SK-N-SH (cell line): ENCODE data around the gene NAV2. TPM values are rescaled to one million over a fixed set of nuclear protein-coding genes. Genes with fewer than 3 reads are reported as not detected.

ENCODE experiments used
- CTCF ChIA-PET: fragments of 300-600, 350-600 bp; formaldehyde crosslinking; extraction: SDS; loops from one replicate; lab custom pipeline; 2021; lab: Yijun Ruan, JAX
- POLR2A ChIA-PET: fragments of 350-600 bp; sonication (Branson Sonifier 250); formaldehyde crosslinking; extraction: SDS; loops from one replicate; lab custom pipeline; 2020; ENCODE audit warnings: antibody characterized with exemption, inconsistent platforms; lab: Yijun Ruan, JAX
- DNase-seq: peaks from one replicate; pipeline ENCODE4 v3.0.0; 2012
- H2AFZ ChIP-seq: fragments of 200-600 bp; sonication (generic); 2 replicates; pipeline ENCODE4 v1.8.1; 2016; ENCODE audit warnings: antibody characterized with exemption, mild to moderate bottlenecking, low read depth
- H3F3A ChIP-seq: fragments of 200-600 bp; sonication (generic); replicated peaks from 2 replicates; pipeline ENCODE3; 2016; ENCODE audit warnings: antibody characterized with exemption, mild to moderate bottlenecking; ENCODE audit not compliant: insufficient read depth
- H3K27ac ChIP-seq, 2 experiments: fragments of 200-500 bp in 1 of 2; fragments of 200-600 bp in 1 of 2; sonication (Bioruptor generic) in 1 of 2; sonication (generic), shearing (Covaris generic) in 1 of 2; 2 replicates each; pipeline versions ENCODE4 v1.5.1 to v1.6.1; 2014 to 2016; ENCODE audit warnings: low read depth in 2 of 2, inconsistent platforms in 1 of 2, low read length in 1 of 2, mild to moderate bottlenecking in 1 of 2, mixed read lengths in 1 of 2
- H3K27me3 ChIP-seq: fragments of 200-600 bp; sonication (generic), shearing (Covaris generic); 2 replicates; pipeline ENCODE4 v1.6.1; 2016; ENCODE audit warnings: mixed run types; ENCODE audit not compliant: insufficient read depth
- H3K36me3 ChIP-seq, 2 experiments: fragments of 200-500 bp in 1 of 2; fragments of 200-600 bp in 1 of 2; sonication (Bioruptor generic) in 1 of 2; sonication (generic) in 1 of 2; replicated peaks in 1 of 2; 2 replicates each; pipeline versions ENCODE3 to v1.5.1; 2014 to 2016; ENCODE audit warnings: low read length in 1 of 2, mild to moderate bottlenecking in 1 of 2; ENCODE audit not compliant: insufficient read depth in 2 of 2, control insufficient read depth in 1 of 2
- H3K4me1 ChIP-seq, 2 experiments: fragments of 200-500 bp in 1 of 2; fragments of 200-600 bp in 1 of 2; sonication (Bioruptor generic) in 1 of 2; sonication (generic), shearing (Covaris generic) in 1 of 2; 2 replicates each; pipeline versions ENCODE4 v1.5.1 to v1.6.1; 2014 to 2016; ENCODE audit warnings: low read depth in 1 of 2, low read length in 1 of 2, mixed run types in 1 of 2; ENCODE audit not compliant: insufficient read depth in 2 of 2, control insufficient read depth in 1 of 2
- H3K4me2 ChIP-seq: fragments of 200-600 bp; sonication (generic), shearing (Covaris generic); 2 replicates; pipeline ENCODE4 v1.6.1; 2017; ENCODE audit warnings: mixed run types
- H3K4me3 ChIP-seq, 2 experiments: fragments of 200-500 bp in 1 of 2; fragments of 200-600 bp in 1 of 2; sonication (Bioruptor generic) in 1 of 2; sonication (generic), shearing (Covaris generic) in 1 of 2; 2 replicates each; pipeline versions ENCODE4 v1.5.1 to v1.8.1; 2014 to 2016; ENCODE audit warnings: low read depth in 2 of 2, inconsistent platforms in 1 of 2, low read length in 1 of 2, mild to moderate bottlenecking in 1 of 2, mixed read lengths in 1 of 2, moderate library complexity in 1 of 2
- H3K79me2 ChIP-seq: fragments of 200-600 bp; sonication (generic); 2 replicates; pipeline ENCODE4 v1.8.1; 2017; ENCODE audit warnings: mild to moderate bottlenecking; ENCODE audit not compliant: insufficient read depth
- H3K9ac ChIP-seq: fragments of 200-600 bp; sonication (generic); 2 replicates; pipeline ENCODE4 v1.6.1; 2017; ENCODE audit warnings: mixed run types
- H3K9me2 ChIP-seq: fragments of 200-600 bp; sonication (generic); 2 replicates; pipeline ENCODE4 v1.6.1; 2017; ENCODE audit warnings: mixed run types
- H3K9me3 ChIP-seq: fragments of 200-600 bp; sonication (generic); 2 replicates; pipeline ENCODE4 v1.6.1; 2017; ENCODE audit warnings: mixed run types, mild to moderate bottlenecking, moderate library complexity
- H4K20me1 ChIP-seq: fragments of 200-600 bp; sonication (generic); 2 replicates; pipeline ENCODE4 v1.6.1; 2017; ENCODE audit warnings: mild to moderate bottlenecking, mixed run types; ENCODE audit not compliant: insufficient read depth
- CHD2 ChIP-seq: fragments of 150-350 bp; IDR thresholded peaks from 2 replicates; pipeline ENCODE4 v1.6.1; 2018; ENCODE audit warnings: low read length; ENCODE audit not compliant: partially characterized antibody
- ELF1 ChIP-seq: IDR thresholded peaks from 2 replicates; pipeline ENCODE4 v1.4.0; 2012
- FOSL2 ChIP-seq: IDR thresholded peaks from 2 replicates; pipeline ENCODE4 v1.4.0; 2012; ENCODE audit warnings: low read depth, mild to moderate bottlenecking, moderate library complexity, borderline replicate concordance
- FOXM1 ChIP-seq: IDR thresholded peaks from 2 replicates; pipeline ENCODE4 v1.4.0; 2012; ENCODE audit warnings: low read depth, mild to moderate bottlenecking
- GABPA ChIP-seq: IDR thresholded peaks from 2 replicates; pipeline ENCODE4 v1.4.0; 2012; ENCODE audit warnings: low read depth, mild to moderate bottlenecking
- MEF2A ChIP-seq: IDR thresholded peaks from 2 replicates; pipeline ENCODE4 v1.4.0; 2012; ENCODE audit warnings: low read depth, borderline replicate concordance
- MXI1 ChIP-seq: IDR thresholded peaks from 2 replicates; pipeline ENCODE4 v1.6.1; 2012; ENCODE audit warnings: mild to moderate bottlenecking, low read depth, low read length, improper control_type of control experiment
- RCOR1 ChIP-seq: fragments of 150-350 bp; IDR thresholded peaks from 2 replicates; pipeline ENCODE4 v1.6.1; 2017; ENCODE audit warnings: antibody characterized with exemption, low read length
- RFX5 ChIP-seq: IDR thresholded peaks from 2 replicates; pipeline ENCODE4 v1.6.1; 2012; ENCODE audit warnings: mild to moderate bottlenecking, improper control_type of control experiment, low read length
- RXRA ChIP-seq: IDR thresholded peaks from 2 replicates; pipeline ENCODE4 v1.4.0; 2012; ENCODE audit warnings: low read depth, mild to moderate bottlenecking, borderline replicate concordance
- SIN3A ChIP-seq: IDR thresholded peaks from 2 replicates; pipeline ENCODE4 v1.6.1; 2012; ENCODE audit warnings: low read depth, mild to moderate bottlenecking, low read length, moderate library complexity, borderline replicate concordance
- SMC3 ChIP-seq: IDR thresholded peaks from 2 replicates; pipeline ENCODE4 v1.6.1; 2012; ENCODE audit warnings: low read depth, low read length, improper control_type of control experiment
- WGBS: methylation state at CpG from one replicate; pipeline ENCODE4 v1.1.6; 2017; ENCODE audit warnings: low lambda C conversion rate; 5-methylcytosine and 5-hydroxymethylcytosine counted together
- polyA plus RNA-seq, 3 experiments: library from polyadenylated mRNA; depleted of rRNA; stranded (reverse); fragments of >200 nt; gene quantifications; 2 replicates each; pipeline ENCODE4 v1.2.3, GENCODE V29; 2012
- TF ChIP-seq, protein P1 (sequence below): IDR thresholded peaks from 2 replicates; pipeline ENCODE4 v1.6.1; 2012; ENCODE audit warnings: mild to moderate bottlenecking, low read depth, low read length, moderate library complexity
- TF ChIP-seq, protein P2 (sequence below): IDR thresholded peaks from 2 replicates; pipeline ENCODE4 v1.4.0; 2012; ENCODE audit warnings: low read depth
- TF ChIP-seq, protein P3 (sequence below): fragments of 150-350 bp; IDR thresholded peaks from 2 replicates; pipeline ENCODE4 v1.6.1; 2016; ENCODE audit warnings: mild to moderate bottlenecking, low read depth, low read length
- TF ChIP-seq, protein P4 (sequence below): IDR thresholded peaks from 2 replicates; pipeline ENCODE4 v1.4.0; 2012; ENCODE audit warnings: low read depth, borderline replicate concordance

The NAV2 gene
- polyA plus RNA-seq, 1 of the 3 experiments (the other 2 are of a cell fraction), result 26.2 TPM

DNA sequence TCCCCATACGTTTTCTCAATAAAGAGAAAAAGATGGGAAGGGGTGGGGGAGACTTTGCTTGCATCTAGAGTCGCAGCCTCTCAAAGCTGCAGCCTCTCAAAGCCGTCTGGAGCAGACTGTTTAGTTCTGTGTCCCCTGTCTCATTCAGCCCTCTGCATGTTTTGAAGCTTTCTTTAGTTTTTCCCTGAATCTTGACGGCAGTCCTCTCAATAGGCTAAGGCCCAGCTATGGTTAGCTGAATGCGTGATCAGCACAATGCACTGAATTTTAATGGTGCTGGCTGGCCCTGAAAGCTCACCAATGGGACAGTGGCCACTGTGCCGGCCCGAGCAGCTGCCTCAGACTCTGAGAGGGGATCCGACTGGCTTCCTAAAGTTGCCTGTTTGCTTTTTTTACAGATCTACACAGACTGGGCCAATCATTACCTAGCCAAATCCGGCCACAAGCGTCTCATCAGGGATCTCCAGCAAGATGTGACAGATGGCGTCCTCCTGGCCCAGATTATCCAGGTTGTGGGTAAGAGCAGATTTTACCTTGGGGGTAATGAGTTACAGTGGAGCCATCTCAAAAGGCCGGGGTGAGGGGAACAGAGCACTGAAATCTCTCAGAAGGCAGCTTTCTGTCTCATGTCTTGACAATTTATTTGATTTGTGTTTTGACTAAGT is 119.6 kb downstream of the NAV2 start (continued):
- TF ChIP-seq, protein P1, sequence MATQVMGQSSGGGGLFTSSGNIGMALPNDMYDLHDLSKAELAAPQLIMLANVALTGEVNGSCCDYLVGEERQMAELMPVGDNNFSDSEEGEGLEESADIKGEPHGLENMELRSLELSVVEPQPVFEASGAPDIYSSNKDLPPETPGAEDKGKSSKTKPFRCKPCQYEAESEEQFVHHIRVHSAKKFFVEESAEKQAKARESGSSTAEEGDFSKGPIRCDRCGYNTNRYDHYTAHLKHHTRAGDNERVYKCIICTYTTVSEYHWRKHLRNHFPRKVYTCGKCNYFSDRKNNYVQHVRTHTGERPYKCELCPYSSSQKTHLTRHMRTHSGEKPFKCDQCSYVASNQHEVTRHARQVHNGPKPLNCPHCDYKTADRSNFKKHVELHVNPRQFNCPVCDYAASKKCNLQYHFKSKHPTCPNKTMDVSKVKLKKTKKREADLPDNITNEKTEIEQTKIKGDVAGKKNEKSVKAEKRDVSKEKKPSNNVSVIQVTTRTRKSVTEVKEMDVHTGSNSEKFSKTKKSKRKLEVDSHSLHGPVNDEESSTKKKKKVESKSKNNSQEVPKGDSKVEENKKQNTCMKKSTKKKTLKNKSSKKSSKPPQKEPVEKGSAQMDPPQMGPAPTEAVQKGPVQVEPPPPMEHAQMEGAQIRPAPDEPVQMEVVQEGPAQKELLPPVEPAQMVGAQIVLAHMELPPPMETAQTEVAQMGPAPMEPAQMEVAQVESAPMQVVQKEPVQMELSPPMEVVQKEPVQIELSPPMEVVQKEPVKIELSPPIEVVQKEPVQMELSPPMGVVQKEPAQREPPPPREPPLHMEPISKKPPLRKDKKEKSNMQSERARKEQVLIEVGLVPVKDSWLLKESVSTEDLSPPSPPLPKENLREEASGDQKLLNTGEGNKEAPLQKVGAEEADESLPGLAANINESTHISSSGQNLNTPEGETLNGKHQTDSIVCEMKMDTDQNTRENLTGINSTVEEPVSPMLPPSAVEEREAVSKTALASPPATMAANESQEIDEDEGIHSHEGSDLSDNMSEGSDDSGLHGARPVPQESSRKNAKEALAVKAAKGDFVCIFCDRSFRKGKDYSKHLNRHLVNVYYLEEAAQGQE, result no peak
- TF ChIP-seq CHD2, result no peak
- no peak for TF ChIP-seq FOXM1

DNA sequence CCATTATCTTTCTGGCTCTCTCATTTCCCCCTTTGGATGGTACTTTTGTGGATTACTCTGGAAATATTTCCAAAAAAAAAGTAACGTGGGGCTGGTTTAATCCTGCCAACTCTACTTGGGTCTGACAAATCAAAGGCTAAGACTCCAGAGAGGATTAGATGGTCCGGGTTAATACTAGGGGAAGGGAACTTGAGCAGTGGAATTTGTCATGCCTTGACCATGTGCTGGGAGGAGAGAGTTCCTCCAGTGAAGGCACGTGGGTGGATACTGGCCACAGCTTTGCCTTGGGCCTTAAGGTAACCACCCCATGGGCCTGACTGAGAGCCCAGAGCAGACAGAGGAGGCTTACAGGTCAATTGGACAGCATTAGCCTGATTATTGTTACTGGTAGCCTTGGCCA is 120.3 kb downstream of the NAV2 start:
- H3F3A ChIP-seq, result peaks cover 10% of the 10 kb centered on the region
- TF ChIP-seq FOSL2 (no peak), ELF1 (no peak), GABPA (no peak), MXI1 (no peak), RXRA (no peak), MEF2A (no peak), RFX5 (no peak), SIN3A (no peak), RCOR1 (no peak), SMC3 (no peak)
- TF ChIP-seq, protein P2, sequence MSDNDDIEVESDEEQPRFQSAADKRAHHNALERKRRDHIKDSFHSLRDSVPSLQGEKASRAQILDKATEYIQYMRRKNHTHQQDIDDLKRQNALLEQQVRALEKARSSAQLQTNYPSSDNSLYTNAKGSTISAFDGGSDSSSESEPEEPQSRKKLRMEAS, result no peak
- TF ChIP-seq, protein P3, sequence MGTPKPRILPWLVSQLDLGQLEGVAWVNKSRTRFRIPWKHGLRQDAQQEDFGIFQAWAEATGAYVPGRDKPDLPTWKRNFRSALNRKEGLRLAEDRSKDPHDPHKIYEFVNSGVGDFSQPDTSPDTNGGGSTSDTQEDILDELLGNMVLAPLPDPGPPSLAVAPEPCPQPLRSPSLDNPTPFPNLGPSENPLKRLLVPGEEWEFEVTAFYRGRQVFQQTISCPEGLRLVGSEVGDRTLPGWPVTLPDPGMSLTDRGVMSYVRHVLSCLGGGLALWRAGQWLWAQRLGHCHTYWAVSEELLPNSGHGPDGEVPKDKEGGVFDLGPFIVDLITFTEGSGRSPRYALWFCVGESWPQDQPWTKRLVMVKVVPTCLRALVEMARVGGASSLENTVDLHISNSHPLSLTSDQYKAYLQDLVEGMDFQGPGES, result no peak
- TF ChIP-seq, protein P4, sequence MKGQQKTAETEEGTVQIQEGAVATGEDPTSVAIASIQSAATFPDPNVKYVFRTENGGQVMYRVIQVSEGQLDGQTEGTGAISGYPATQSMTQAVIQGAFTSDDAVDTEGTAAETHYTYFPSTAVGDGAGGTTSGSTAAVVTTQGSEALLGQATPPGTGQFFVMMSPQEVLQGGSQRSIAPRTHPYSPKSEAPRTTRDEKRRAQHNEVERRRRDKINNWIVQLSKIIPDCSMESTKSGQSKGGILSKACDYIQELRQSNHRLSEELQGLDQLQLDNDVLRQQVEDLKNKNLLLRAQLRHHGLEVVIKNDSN, result no peak
- peaks cover 94% of the 10 kb centered on the region for H3K79me2 ChIP-seq
- H3K36me3 ChIP-seq, result peaks cover 38 to 64% of the 10 kb centered on the region in 2 experiments
- H3K4me1 ChIP-seq, result peaks cover 0 to 7% of the 10 kb centered on the region in 2 experiments; a peak in 2 of 4 replicates
- ChIA-PET CTCF (interaction anchor here (1.0 to 1.4 kb wide), 2 partner anchors 19 to 24 kb away, joined by 3 to 4 read pairs; no protein-coding TSS in a partner anchor), POLR2A (no interaction called here)
- H3K27me3 ChIP-seq, result no peaks in the 10 kb centered on the region
- no peak overlapping the region for H3K9ac ChIP-seq
- H2AFZ ChIP-seq, result no peak overlapping the region
- H3K4me2 ChIP-seq, result no peak overlapping the region
- no peaks in the 10 kb centered on the region for H3K9me3 ChIP-seq
- 88% methylated on average over 3 of the region's 3 CpGs for WGBS
- no peaks in the 10 kb centered on the region for H3K9me2 ChIP-seq
- DNase-seq, result no peak
- peaks cover 76% of the 10 kb centered on the region for H4K20me1 ChIP-seq
- no peak overlapping the region for H3K4me3 ChIP-seq
- H3K27ac ChIP-seq, result no peak overlapping the region
